ENCODE results near the gene YPEL4. TPM values are rescaled to one million over a fixed set of nuclear protein-coding genes. Genes with fewer than 3 reads are reported as not detected.

Gene YPEL4
- total RNA-seq, 1 experiment from 2014 or later, result 0.16 TPM

DNA sequence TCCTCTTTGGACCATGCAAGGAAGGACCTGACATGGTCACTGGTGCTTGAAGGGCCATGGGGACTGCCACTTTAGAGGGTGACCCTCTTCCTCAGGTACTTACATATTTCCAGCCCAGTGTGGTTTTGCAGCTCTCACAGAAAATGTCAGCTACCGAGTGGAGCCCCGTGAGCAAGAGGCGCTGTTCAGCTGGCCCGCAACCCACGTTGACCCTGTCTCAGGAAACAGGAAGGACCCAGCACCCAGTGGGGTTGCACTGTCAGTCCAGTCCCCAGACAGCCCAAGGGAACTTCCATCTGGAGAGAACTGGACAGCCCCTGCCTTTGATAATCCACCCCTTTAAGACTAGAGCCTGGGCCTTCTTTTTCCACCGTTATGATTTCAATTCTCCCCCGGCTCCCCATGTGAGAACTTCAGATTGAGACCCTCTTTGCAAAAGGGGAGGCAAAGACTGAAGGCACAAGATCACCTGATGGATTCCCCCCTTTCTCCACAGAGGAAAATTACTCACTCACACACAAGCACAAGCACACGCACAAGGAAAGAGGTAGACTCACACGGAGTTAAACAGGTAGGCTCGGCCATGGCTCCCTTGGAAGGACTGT lies 3.4 kb downstream of the YPEL4 start:
- no TSS peak for BruUV-seq (replicated peaks)
- DNase-seq (ENCODE audit: unreplicated experiment), result no peak
- Mint-ChIP-seq H3K27me3 (ENCODE audit: insufficient read depth, unreplicated experiment) (peaks cover 35% of the 10 kb centered on the region), H3K27ac (ENCODE audit: low read depth, unreplicated experiment) (no peak overlapping the region), H3K4me1 (ENCODE audit: insufficient read depth, unreplicated experiment) (peaks cover 31% of the 10 kb centered on the region), H3K36me3 (ENCODE audit: insufficient read depth, unreplicated experiment) (peaks cover 14% of the 10 kb centered on the region), H3K4me3 (ENCODE audit: unreplicated experiment) (no peak overlapping the region), H3K9me3 (ENCODE audit: unreplicated experiment) (no peaks in the 10 kb centered on the region)
- ChIA-PET CTCF (interaction anchor here (0.6 to 13.5 kb wide), 16 partner anchors 9 to 634 kb away, joined by 3 to 198 read pairs (median 3); partner anchors contain the start of genes RTN4RL2 and UBE2L6), POLR2A (no interaction called here)
- intact Hi-C loops (cut with micrococcal nuclease), result loop anchor here (5.0 kb wide), 1 partner anchor 876 kb away; no protein-coding TSS in a partner anchor
- TF ChIP-seq, protein P1, sequence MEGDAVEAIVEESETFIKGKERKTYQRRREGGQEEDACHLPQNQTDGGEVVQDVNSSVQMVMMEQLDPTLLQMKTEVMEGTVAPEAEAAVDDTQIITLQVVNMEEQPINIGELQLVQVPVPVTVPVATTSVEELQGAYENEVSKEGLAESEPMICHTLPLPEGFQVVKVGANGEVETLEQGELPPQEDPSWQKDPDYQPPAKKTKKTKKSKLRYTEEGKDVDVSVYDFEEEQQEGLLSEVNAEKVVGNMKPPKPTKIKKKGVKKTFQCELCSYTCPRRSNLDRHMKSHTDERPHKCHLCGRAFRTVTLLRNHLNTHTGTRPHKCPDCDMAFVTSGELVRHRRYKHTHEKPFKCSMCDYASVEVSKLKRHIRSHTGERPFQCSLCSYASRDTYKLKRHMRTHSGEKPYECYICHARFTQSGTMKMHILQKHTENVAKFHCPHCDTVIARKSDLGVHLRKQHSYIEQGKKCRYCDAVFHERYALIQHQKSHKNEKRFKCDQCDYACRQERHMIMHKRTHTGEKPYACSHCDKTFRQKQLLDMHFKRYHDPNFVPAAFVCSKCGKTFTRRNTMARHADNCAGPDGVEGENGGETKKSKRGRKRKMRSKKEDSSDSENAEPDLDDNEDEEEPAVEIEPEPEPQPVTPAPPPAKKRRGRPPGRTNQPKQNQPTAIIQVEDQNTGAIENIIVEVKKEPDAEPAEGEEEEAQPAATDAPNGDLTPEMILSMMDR (IDR thresholded peaks at IDR 0.05; ENCODE audit: unreplicated experiment), result no peak

GRCh38 chr11:57645689-57646085 lies 4.0 kb downstream of the YPEL4 start:
- intact Hi-C loops (cut with micrococcal nuclease), result loop anchor here (5.0 kb wide), 1 partner anchor 877 kb away; no protein-coding TSS in a partner anchor
- no peak overlapping the region for H3K4me3 Mint-ChIP-seq (ENCODE audit: unreplicated experiment)
- no peaks in the 10 kb centered on the region for H3K9me3 Mint-ChIP-seq (ENCODE audit: unreplicated experiment)
- DNase-seq (ENCODE audit: unreplicated experiment), result no peak
- ChIA-PET POLR2A (interaction anchor here (0.8 kb wide), 1 partner anchor 8 kb away, joined by 3 read pairs; no protein-coding TSS in a partner anchor), CTCF (interaction anchor here (0.6 to 13.5 kb wide), 20 partner anchors 10 to 303 kb away, joined by 3 to 315 read pairs (median 7); partner anchors contain the start of genes RTN4RL2, TIMM10 and UBE2L6)
- no TSS peak for BruUV-seq (replicated peaks)
- H3K36me3 Mint-ChIP-seq (ENCODE audit: insufficient read depth, unreplicated experiment), result peaks cover 17% of the 10 kb centered on the region
- peaks cover 31% of the 10 kb centered on the region for H3K4me1 Mint-ChIP-seq (ENCODE audit: insufficient read depth, unreplicated experiment)
- H3K27me3 Mint-ChIP-seq (ENCODE audit: insufficient read depth, unreplicated experiment), result peaks cover 35% of the 10 kb centered on the region
- no peak overlapping the region for H3K27ac Mint-ChIP-seq (ENCODE audit: low read depth, unreplicated experiment)
- TF ChIP-seq, protein P1 (IDR thresholded peaks at IDR 0.05; ENCODE audit: unreplicated experiment), result no peak

- H3K4me1 Mint-ChIP-seq (ENCODE audit: insufficient read depth, unreplicated experiment), result peaks cover 28% of the 10 kb centered on the region
- TF ChIP-seq, protein P1 (IDR thresholded peaks at IDR 0.05; ENCODE audit: unreplicated experiment), result peak; percentile 59
- no TSS peak for BruUV-seq (replicated peaks)
- H3K27me3 Mint-ChIP-seq (ENCODE audit: insufficient read depth, unreplicated experiment), result peaks cover 35% of the 10 kb centered on the region
- peak; percentile 83 for DNase-seq (ENCODE audit: unreplicated experiment)
- ChIA-PET CTCF (interaction anchor here (0.6 to 13.5 kb wide), 52 partner anchors 8 to 307 kb away, joined by 3 to 315 read pairs (median 4); partner anchors contain the start of genes CLP1, P2RX3, RTN4RL2 and SLC43A1), POLR2A (interaction anchor here (0.8 to 1.9 kb wide), 6 partner anchors 9 to 299 kb away, joined by 3 to 10 read pairs (median 4); no protein-coding TSS in a partner anchor)
- peaks cover 17% of the 10 kb centered on the region for H3K36me3 Mint-ChIP-seq (ENCODE audit: insufficient read depth, unreplicated experiment)
- H3K27ac Mint-ChIP-seq (ENCODE audit: low read depth, unreplicated experiment), result no peak overlapping the region
- H3K4me3 Mint-ChIP-seq (ENCODE audit: unreplicated experiment), result no peak overlapping the region
- intact Hi-C loops (cut with micrococcal nuclease), result loop anchor here (1.0 to 5.0 kb wide), 3 partner anchors 187 to 877 kb away; no protein-coding TSS in a partner anchor
- H3K9me3 Mint-ChIP-seq (ENCODE audit: unreplicated experiment), result no peaks in the 10 kb centered on the region
These were observed 4.7 kb downstream of the YPEL4 start for GRCh38 chr11:57644748-57645688.
